AG20443 (cell line): Measurements from ENCODE around the gene STIM1.
"Not testable (repeated sequence)": the region's sequence is repeated elsewhere in the genome, so short reads cannot be mapped to it uniquely, and the experiment has no call there.

ENCODE experiments used
- DNase-seq: peaks from one replicate; pipeline ENCODE4 v3.0.0; 2012; ENCODE audit warnings: low spot score, mixed read lengths

The STIM1 gene

DNA sequence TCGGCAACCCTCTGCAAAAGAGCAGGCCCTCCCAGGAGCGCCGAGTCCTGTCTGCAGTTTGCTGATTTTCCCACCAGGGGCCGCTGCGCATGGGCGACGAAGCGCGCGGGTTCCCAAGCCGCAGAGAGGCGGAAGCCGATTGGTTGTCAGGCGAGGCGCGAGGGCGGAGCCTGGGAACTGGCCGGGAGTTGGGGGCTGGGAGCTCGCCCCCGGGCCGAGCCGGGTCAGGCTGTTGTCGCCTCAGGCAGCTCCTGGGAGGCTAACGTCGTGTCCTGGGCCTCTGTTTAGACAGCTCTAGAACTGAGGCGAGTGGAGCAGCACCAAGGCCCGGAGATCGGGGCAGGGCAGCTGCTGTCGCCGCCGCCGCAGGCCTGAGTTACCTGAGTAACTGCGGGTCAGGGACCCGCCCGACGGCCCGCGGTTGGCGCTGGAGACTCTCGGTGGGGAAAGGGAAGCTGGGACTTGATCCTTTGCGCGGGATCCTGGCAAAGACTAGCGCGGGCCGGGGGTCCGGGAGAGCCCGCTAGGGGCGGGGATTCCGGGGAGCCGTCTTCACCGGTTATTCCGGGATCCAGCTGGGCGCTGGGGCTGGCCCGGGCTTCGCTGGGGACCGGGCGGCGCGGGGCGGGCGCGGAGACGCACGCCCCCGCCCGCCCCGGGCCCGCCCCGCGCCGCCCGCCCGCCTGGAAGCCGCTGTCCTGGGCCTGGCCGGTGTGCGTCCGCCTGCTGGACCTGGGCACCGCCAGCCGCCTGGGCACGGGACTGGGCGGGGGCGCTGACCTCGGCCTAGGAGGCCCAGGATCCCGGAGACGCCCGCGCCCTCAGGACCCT, at the start of gene STIM1:
TSS of gene STIM1 (plus strand) at position 688 of the 831 bp plus-strand sequence. CDS start 607 bp downstream, outside the sequence.
- DNase-seq, result peak; percentile 96

- peak; percentile 82 for DNase-seq
Observed at GRCh38 chr11:3807909-3808860, 47.3 kb upstream of the STIM1 start, which contains the start of gene PGAP2. Gene PGAP2 (plus strand): TSS chr11:3808560. CDS start chr11:3811260, 2,700 bp downstream.

GRCh38 chr11:3808861-3809623, 46.4 kb upstream of the STIM1 start:
- peak; percentile 60 for DNase-seq

GRCh38 chr11:3809624-3809928, 45.9 kb upstream of the STIM1 start:
- DNase-seq, result no peak

DNA sequence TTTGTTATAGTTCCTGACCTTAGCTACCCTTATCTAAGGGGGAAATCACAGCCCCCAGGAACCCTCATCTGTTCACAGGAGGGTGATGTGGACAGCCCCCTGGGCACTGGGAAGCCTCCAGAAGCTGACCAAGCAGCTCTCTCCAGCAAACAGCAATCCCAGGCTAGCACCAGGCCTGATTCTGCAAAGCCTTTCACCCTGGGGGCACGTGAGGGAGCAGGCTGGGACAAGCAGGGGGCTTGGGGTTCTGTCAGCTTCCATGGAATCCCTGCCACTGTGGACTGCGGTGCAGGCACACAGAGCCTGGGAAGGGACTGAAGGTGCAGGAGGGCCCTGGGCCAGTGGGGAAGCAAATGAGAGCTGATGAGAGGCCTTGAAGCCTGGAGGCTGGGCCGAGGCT, 45.0 kb upstream of the STIM1 start:
- DNase-seq, result no peak

DNA sequence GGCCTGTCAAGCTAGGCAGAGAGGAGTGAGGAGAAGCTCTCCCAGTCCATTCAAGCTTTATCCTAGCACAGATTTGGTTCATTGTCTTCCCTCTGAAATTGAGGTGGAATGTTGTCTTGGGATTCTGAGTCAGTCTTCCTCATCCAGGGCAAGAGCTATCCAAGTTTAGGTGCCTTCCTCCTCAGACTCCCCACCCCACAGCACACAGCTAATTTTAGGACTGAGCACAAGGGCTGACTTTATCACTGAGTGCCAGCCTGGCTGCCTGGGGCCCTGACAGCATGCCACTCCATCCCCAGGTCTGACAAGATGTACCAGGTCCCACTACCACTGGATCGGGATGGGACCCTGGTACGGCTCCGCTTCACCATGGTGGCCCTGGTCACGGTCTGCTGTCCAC, 44.5 kb upstream of the STIM1 start:
- no peak for DNase-seq

DNA sequence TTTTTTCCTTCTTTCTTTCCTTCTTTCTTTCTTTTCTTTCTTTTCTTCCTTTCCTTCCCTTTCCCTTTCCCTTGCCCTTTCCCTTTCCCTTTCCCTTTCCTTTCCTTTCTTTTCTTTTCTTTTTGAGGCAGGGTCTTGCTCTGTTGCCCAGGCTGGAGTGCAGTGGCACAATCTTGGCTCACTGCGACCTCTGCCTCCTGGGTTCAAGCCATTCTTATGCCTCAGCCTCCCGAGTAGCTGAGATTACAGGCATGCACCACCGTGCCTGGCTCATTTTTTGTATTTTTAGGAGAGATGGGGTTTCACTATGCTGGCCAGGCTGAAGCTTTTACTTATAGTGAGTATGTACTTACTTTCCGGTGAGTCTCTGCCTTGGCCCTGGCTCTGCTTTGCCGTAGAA, 40.6 kb upstream of the STIM1 start:
- DNase-seq, result not testable (repeated sequence)

GRCh38 chr11:3815845-3816244, 39.6 kb upstream of the STIM1 start:
- DNase-seq, result no peak

DNA sequence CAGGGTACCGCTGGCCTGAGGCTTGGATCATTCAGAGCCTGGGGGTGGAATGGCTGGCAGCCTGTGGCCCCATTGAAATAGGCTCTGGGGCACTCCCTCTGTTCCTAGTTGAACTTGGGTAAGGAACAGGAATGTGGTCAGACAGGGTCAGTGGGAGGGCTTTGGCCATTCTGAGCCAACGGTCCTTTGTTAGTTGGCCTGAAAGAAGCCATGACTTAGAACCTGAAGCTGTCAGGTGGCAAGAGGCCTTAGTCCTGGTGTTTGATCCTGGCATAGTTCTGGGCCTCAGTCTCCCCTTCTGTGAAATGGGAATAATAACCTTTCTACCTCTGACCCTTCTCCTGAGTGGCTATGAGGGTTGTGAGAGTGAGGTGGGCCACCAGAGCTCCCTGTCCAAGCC, 38.8 kb upstream of the STIM1 start:
- no peak for DNase-seq

GRCh38 chr11:3817181-3817800, 38.2 kb upstream of the STIM1 start:
- no peak for DNase-seq

- DNase-seq, result no peak
Observed at GRCh38 chr11:3820971-3821370, 34.5 kb upstream of the STIM1 start.

- no peak for DNase-seq
Observed at GRCh38 chr11:3822312-3822711, 33.2 kb upstream of the STIM1 start.

- DNase-seq, result peak; percentile 90
Observed at GRCh38 chr11:3823303-3823702, 32.2 kb upstream of the STIM1 start.

DNA sequence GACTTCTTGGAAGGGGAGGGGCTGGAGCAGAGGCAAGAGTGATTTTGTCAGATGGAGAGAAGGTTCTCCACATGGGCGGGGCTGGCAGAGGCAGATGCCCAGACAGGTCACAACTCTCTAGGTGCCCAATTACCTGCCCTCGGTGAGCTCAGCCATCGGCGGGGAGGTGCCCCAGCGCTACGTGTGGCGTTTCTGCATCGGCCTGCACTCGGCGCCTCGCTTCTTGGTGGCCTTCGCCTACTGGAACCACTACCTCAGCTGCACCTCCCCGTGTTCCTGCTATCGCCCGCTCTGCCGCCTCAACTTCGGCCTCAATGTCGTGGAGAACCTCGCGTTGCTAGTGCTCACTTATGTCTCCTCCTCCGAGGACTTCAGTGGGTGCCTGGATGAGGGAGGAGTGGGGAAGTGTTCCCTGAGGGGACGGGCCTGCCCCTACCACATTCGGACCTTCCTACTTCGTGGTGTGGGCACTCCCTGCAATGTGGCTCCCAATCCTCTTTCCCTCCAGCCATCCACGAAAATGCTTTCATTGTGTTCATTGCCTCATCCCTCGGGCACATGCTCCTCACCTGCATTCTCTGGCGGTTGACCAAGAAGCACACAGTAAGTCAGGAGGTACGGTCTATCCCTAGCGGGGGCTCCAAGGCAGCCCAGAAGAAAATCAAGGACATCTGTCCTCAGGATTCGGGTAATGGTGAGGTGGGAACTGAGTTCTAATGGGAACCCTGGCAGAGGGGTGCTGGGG, 31.5 kb upstream of the STIM1 start:
- DNase-seq, result no peak

DNA sequence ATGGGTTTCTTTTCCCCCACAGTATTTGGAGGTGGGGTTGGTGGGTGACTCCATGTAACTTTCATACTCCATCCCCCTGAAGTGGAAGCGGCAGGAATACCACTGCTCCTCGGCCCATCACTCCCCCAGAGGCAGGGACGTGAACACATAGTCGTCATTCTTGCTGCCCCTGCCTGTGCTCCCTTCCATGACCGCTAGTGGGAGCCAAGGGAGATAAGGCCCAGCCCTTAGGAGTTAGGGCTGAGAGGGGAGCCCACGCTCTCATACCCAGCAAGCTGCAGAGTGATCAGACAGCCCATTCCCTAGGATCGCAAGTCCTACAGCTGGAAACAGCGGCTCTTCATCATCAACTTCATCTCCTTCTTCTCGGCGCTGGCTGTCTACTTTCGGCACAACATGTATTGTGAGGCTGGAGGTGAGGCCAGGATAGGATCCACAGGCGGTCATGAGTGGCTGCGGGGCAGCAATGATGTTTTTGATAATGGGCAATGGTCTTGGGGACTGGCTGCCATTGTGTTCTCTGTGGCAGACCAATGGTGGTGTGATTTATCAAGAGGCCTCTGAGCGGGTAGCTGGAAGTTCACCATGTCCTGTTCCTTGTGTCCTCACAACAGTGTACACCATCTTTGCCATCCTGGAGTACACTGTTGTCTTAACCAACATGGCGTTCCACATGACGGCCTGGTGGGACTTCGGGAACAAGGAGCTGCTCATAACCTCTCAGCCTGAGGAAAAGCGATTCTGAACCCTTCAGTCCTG, 30.6 kb upstream of the STIM1 start:
- DNase-seq, result peak; percentile 44

- DNase-seq, result no peak
Observed at GRCh38 chr11:3825473-3826154, 29.9 kb upstream of the STIM1 start.

DNA sequence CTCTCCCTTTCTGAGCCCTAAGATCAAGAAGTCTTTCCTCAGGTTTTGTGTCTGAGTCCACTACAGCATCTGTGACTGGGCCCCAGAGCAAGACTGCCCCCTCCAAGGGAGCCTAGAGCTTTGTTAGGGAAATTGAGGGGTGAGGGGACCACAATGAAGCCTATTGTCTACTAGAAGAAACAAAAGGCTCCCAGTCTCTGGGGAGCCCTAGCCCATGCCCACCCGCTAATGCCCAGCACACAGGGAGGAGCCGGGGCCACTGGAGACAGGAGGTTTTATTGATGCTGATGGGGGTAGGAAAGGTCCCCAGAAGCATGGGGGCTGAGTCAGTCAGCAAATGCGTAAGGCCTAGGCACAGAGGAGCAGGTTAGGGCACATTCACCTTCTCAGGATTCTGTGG, 28.7 kb upstream of the STIM1 start:
- no peak for DNase-seq

GRCh38 chr11:3827434-3828186, 27.9 kb upstream of the STIM1 start:
- DNase-seq, result no peak

GRCh38 chr11:3830088-3830487, 25.4 kb upstream of the STIM1 start:
- no peak for DNase-seq
